Breast epithelium (tissue), 4 donors: ENCODE data around the gene PRPF6. TPM values are rescaled to one million over a fixed set of nuclear protein-coding genes. Genes with fewer than 3 reads are reported as not detected.

Experiments
- DNase-seq, 2 donors: peaks; one replicate each; pipeline ENCODE4 v3.0.0-alpha.2; 2019; ENCODE audit warnings: low spot score in 2 of 2
- H3K27ac ChIP-seq, 2 donors: fragments of 200-600 bp; sonication (generic) in 1 of 2; one replicate each; pipeline ENCODE4 v1.5.1; 2016 to 2019; ENCODE audit warnings: mild to moderate bottlenecking in 1 of 2
- H3K27me3 ChIP-seq, 2 donors: fragments of 200-600 bp; sonication (generic) in 1 of 2; one replicate each; pipeline versions ENCODE4 v1.5.1 to v1.6.0; 2017 to 2019; ENCODE audit warnings: control low read depth in 1 of 2, mild to moderate bottlenecking in 1 of 2
- H3K36me3 ChIP-seq: fragments of 200-600 bp; one replicate; pipeline ENCODE4 v1.5.1; 2019
- H3K4me1 ChIP-seq, 2 donors: fragments of 200-600 bp; sonication (generic); one replicate each; pipeline ENCODE4 v1.5.1; 2016 to 2019; ENCODE audit warnings: control low read depth in 1 of 2
- H3K4me3 ChIP-seq, 3 donors: fragments of 200-600 bp; sonication (generic); 1 replicate in 2 of 3; 2 replicates in 1 of 3; pipeline ENCODE4 v1.5.1; 2016 to 2019; ENCODE audit warnings: mild to moderate bottlenecking in 3 of 3, moderate library complexity in 2 of 3
- H3K9me3 ChIP-seq, 2 donors: fragments of 200-600 bp; sonication (generic) in 1 of 2; one replicate each; pipeline ENCODE4 v1.5.1; 2016 to 2019; ENCODE audit warnings: control low read depth in 1 of 2
- POLR2A ChIP-seq: fragments of 450-650 bp; IDR thresholded peaks from one replicate; pipeline ENCODE4 v1.6.1; 2016; ENCODE audit warnings: antibody characterized with exemption, mild to moderate bottlenecking, moderate library complexity
- POLR2AphosphoS5 ChIP-seq, 3 donors: sonication (generic); formaldehyde crosslinking; IDR thresholded peaks; one replicate each; pipeline ENCODE4 v1.6.1; 2017; ENCODE audit warnings: antibody characterized with exemption in 3 of 3
- intact Hi-C: fragments of 100-400 bp; cut with DNase I; formaldehyde crosslinking; loops from one replicate; pipeline ENCODE4 v1.15.1; 2023; ENCODE audit warnings: low total_unique reads
- total RNA-seq, 3 donors: library from RNA; depleted of rRNA; stranded (reverse); fragments of >200 nt; gene quantifications; one replicate each; pipeline ENCODE4 v1.1.0, GENCODE V29; 2016
- TF ChIP-seq, protein P1 (sequence below), 3 donors: fragments of 450-650 bp; IDR thresholded peaks; one replicate each; pipeline ENCODE4 v1.5.1; 2016 to 2017; ENCODE audit warnings: antibody characterized with exemption in 3 of 3, mild to moderate bottlenecking in 3 of 3, moderate library complexity in 3 of 3

PRPF6 gene
- total RNA-seq, 3 donors from 2014 or later = 53.9 to 67.5 (median 59.6) TPM

DNA sequence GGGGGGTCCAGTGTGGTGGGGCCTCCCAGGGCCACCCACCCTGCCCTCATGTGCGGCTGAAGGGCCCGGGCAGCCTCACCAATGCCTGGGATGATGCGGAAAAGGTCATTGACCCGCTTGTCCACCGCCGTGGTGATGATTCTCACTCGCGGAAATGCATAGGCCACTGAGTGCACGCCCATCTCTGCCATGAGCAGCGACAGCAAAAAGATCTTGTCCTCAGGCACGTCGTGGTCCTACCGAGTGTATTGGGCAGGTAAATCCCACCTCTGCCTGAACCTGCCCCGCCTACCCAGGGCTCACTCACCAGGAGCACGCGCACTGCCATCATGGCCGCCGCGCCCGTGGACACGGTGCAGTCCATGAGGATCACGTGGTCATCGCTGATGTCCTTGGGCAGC, 40.9 kb upstream of the PRPF6 start:
- Histone ChIP-seq H3K9me3 (no peaks in the 10 kb centered on the region), H3K27me3 (no peaks in the 10 kb centered on the region), H3K4me3 (no peak overlapping the region), H3K4me1 (peaks cover 4 to 7% of the 10 kb centered on the region in 2 donors), H3K27ac (no peak overlapping the region), H3K36me3 (peaks cover 10% of the 10 kb centered on the region)
- TF ChIP-seq POLR2AphosphoS5 (IDR thresholded peaks at IDR 0.05) = no peak
- intact Hi-C loops = no loop called here
- DNase-seq = no peak

DNA sequence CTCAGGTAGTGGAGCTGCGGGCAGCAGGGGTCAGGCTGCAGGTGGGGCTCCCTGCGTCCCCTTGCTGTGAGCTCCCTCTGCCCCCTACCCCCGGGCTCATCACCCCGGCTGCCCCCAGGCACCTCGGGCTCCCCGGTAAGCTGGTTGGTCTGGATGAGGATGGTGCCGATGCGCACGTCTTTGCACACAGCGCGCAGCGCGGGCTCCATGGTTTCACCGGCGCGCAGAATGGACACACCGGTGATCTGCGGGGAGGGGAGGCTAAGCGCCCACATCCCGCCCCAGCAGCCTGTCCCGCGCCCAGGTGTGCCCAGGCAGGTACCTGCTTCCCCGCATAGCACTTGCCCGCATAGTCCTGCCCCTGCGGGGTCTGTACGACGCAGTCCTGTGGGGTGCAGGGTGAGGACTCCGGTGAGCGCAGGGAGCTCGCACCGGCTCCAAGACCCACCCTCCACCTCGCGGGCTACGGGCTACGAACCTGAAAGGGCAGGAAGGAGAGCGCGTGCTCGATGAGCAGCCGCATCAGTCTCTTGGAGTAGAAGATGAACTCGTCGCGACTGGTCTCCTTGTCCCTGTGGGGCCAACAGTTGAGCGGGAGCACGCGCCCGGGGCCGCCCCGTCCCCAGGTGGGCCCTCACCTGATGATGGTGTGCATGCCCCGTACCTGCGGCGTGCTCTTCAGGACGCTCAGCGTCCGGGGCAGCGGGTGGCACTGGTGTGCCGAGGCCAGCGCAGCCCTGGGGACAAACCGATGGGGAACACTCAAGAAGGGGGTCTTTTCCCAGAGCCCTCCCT, 40.3 kb upstream of the PRPF6 start:
- peaks cover 10% of the 10 kb centered on the region for H3K36me3 ChIP-seq
- H3K27ac ChIP-seq = no peak overlapping the region
- no peak for DNase-seq
- H3K4me3 ChIP-seq = no peak overlapping the region
- TF ChIP-seq, protein P1, sequence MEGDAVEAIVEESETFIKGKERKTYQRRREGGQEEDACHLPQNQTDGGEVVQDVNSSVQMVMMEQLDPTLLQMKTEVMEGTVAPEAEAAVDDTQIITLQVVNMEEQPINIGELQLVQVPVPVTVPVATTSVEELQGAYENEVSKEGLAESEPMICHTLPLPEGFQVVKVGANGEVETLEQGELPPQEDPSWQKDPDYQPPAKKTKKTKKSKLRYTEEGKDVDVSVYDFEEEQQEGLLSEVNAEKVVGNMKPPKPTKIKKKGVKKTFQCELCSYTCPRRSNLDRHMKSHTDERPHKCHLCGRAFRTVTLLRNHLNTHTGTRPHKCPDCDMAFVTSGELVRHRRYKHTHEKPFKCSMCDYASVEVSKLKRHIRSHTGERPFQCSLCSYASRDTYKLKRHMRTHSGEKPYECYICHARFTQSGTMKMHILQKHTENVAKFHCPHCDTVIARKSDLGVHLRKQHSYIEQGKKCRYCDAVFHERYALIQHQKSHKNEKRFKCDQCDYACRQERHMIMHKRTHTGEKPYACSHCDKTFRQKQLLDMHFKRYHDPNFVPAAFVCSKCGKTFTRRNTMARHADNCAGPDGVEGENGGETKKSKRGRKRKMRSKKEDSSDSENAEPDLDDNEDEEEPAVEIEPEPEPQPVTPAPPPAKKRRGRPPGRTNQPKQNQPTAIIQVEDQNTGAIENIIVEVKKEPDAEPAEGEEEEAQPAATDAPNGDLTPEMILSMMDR (IDR thresholded peaks at IDR 0.05) = no peak
- TF ChIP-seq POLR2A = no peak
- no peak for TF ChIP-seq POLR2AphosphoS5 (IDR thresholded peaks at IDR 0.05)
- intact Hi-C loops = no loop called here
- no peaks in the 10 kb centered on the region for H3K27me3 ChIP-seq
- H3K9me3 ChIP-seq = no peaks in the 10 kb centered on the region
- peaks cover 4 to 7% of the 10 kb centered on the region in 2 donors for H3K4me1 ChIP-seq

DNA sequence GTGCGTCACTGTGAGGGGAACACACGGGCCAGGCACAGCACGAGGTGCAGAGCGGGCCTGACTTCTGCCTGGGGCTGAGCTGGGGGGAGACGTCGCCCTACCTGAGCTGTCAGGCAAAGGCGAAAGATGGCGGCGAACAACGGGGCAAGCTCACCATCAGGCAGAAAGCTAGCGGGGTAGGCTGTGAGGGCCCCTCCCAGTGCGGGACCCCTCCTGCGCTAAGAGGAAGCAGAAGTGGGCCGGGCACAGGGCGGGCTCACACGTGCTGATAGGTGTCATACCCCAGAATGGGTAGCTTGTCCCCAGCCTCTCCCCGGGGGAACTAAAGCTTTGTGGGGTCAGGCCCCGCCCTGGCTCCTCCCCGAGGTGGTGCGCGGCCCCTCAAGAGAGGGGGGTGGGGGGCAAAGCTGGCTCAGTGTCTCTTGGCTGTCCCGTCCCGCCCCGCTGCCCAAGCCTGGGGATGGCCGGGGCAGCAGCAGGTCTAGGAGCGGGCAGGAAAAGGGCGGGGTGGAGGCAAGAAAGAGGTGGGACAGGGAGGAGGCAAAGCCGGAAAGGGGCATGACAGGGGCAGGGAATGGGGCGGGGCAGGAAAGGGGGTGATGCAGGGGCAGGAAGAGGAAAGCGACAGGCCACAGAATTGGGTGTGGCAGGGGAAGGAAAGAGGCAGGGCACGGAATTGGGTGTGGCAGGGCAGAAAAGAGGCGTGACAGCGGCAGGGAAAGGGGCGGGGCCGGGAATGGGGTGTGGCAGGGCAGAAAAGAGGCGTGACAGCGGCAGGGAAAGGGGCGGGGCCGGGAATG, 39.5 kb upstream of the PRPF6 start:
- no peaks in the 10 kb centered on the region for H3K27me3 ChIP-seq
- peaks cover 10% of the 10 kb centered on the region for H3K36me3 ChIP-seq
- TF ChIP-seq POLR2AphosphoS5 (IDR thresholded peaks at IDR 0.05) (no peak), POLR2A (no peak)
- TF ChIP-seq, protein P1 (IDR thresholded peaks at IDR 0.05) = no peak
- H3K4me3 ChIP-seq = no peak overlapping the region
- peak overlapping the region; percentile 52 to 71 for H3K27ac ChIP-seq
- H3K4me1 ChIP-seq = peaks cover 4 to 7% of the 10 kb centered on the region in 2 donors
- no peak for DNase-seq
- intact Hi-C loops = no loop called here
- no peaks in the 10 kb centered on the region for H3K9me3 ChIP-seq

DNA sequence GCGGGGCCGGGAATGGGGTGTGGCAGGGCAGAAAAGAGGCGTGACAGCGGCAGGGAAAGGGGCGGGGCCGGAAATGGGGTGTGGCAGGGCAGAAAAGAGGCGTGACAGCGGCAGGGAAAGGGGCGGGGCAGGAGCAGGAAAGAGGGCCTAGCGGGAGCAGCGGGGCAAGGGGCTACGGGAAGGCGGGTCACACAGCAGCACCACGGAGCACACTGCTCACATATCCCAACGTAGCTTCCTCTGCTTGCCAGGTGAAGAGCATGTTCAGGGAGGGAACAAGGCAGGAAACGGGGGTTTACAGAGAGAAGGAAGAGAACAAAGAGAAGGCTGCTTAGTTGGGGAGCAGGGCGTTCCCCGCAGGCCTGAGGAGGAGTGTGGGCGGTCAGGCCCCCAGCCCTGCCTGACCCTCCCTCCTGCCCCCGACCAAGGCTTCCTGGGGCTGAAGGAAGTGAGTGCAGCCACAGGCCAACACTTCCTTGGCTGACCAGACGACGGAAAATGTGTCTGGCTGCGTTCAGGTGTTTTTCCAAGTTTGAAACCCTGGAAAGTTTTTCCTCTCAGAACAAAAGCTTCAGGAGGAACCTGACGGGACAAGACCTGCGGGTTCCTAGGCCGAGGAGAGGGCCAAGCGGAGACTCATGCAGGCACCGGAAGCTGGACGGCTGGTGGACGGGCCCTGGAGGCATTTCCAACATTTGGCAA, 38.5 kb upstream of the PRPF6 start:
- intact Hi-C loops = no loop called here
- peaks cover 4 to 7% of the 10 kb centered on the region in 2 donors for H3K4me1 ChIP-seq
- TF ChIP-seq, protein P1 (IDR thresholded peaks at IDR 0.05) = no peak
- TF ChIP-seq POLR2AphosphoS5 (IDR thresholded peaks at IDR 0.05) = no peak
- H3K4me3 ChIP-seq = peak overlapping the region in 2 of 3 donors; percentile 9 to 44
- H3K36me3 ChIP-seq = peaks cover 10% of the 10 kb centered on the region
- H3K9me3 ChIP-seq = no peaks in the 10 kb centered on the region
- no peaks in the 10 kb centered on the region for H3K27me3 ChIP-seq
- peak overlapping the region; percentile 81 to 88 for H3K27ac ChIP-seq
- no peak for DNase-seq

DNA sequence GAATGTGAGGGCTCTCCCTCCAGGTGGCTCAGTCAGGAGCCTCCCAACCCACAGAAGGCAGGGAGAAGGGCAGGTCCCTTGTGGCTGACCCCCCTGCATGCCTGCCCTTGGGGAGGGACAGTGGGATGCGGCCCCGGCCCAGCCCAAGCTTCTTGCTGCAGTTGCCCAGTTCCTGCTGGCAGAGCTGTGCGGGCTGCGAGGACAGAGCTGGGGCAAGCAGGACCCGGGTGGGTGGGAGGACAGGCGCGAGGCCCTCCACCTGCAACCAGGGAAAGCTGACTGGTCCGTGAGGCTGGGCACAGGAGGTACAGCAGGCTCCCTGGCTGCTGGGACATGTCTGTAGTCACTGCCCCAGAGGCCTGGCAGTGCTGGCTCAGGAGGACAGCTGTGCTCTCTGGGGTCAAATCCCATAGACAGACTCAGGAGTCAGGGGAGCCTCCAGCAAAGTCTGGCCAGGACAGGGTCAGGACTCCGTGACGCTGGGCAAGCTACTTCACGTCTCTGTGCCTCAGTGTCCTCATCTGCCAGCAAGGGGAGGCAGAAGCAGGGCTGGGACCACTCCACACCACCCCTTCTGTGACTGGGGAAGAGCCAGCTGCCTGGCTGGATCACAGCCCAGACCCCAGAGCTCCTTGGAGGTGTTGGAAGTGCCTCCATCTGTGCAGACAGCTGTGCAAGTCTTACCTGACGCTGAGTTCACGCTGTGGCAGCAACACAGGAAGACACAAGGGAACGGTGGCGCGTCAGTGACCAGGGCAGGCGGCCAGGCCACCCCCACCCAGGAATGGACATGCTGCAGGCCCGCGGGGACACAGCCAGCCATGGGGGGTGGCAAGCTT, 37.7 kb upstream of the PRPF6 start:
- intact Hi-C loops = no loop called here
- Histone ChIP-seq H3K4me3 (peak overlapping the region in 1 of 3 donors; percentile 44), H3K27me3 (no peaks in the 10 kb centered on the region), H3K36me3 (peaks cover 10% of the 10 kb centered on the region), H3K9me3 (no peaks in the 10 kb centered on the region), H3K4me1 (peaks cover 7 to 8% of the 10 kb centered on the region in 2 donors), H3K27ac (peak overlapping the region; percentile 81 to 88)
- DNase-seq = no peak
- TF ChIP-seq, protein P1 (IDR thresholded peaks at IDR 0.05) = no peak
- TF ChIP-seq POLR2A = no peak
- TF ChIP-seq POLR2AphosphoS5 (IDR thresholded peaks at IDR 0.05) = no peak
